Mucosa of stomach (tissue), 1 donor: Measurements from ENCODE around the gene OR8D1.
"Not testable (repeated sequence)": the region's sequence is repeated elsewhere in the genome, so short reads cannot be mapped to it uniquely, and the experiment has no call there.

Source experiments
- H3K27me3 ChIP-seq: one replicate; pipeline ENCODE4 v1.7.0; 2013; ENCODE audit warnings: mild to moderate bottlenecking, low read length; ENCODE audit not compliant: control insufficient read depth, insufficient read depth
- H3K36me3 ChIP-seq: one replicate; pipeline ENCODE4 v1.7.0; 2013; ENCODE audit warnings: low read length; ENCODE audit not compliant: control insufficient read depth, insufficient read depth
- H3K4me1 ChIP-seq: one replicate; pipeline ENCODE4 v1.7.0; 2013; ENCODE audit warnings: mild to moderate bottlenecking, low read length; ENCODE audit not compliant: control insufficient read depth, insufficient read depth
- H3K4me3 ChIP-seq: one replicate; pipeline ENCODE4 v1.7.0; 2013; ENCODE audit warnings: low read length
- H3K9ac ChIP-seq: one replicate; pipeline ENCODE4 v1.7.0; 2013; ENCODE audit warnings: mild to moderate bottlenecking, low read length, moderate library complexity
- H3K9me3 ChIP-seq: one replicate; pipeline ENCODE4 v1.7.0; 2013; ENCODE audit warnings: mild to moderate bottlenecking, low read length, moderate library complexity; ENCODE audit not compliant: control insufficient read depth
- donor health status: Pancreatic carcinoma.

The OR8D1 gene

GRCh38 chr11:124277804-124278203 is 35.9 kb downstream of the OR8D1 start:
- Histone ChIP-seq H3K9ac (no peak overlapping the region), H3K9me3 (no peaks in the 10 kb centered on the region), H3K36me3 (no peaks in the 10 kb centered on the region), H3K27me3 (no peaks in the 10 kb centered on the region), H3K4me3 (no peak overlapping the region), H3K4me1 (no peaks in the 10 kb centered on the region)

- Histone ChIP-seq H3K36me3 (no peaks in the 10 kb centered on the region), H3K4me1 (no peaks in the 10 kb centered on the region), H3K4me3 (no peak overlapping the region), H3K27me3 (no peaks in the 10 kb centered on the region), H3K9ac (no peak overlapping the region), H3K9me3 (no peaks in the 10 kb centered on the region)
Measured at GRCh38 chr11:124277207-124277606, 36.5 kb downstream of the OR8D1 start.

GRCh38 chr11:124276081-124276480 is 37.7 kb downstream of the OR8D1 start:
- Histone ChIP-seq H3K36me3 (no peaks in the 10 kb centered on the region), H3K4me3 (no peak overlapping the region), H3K9ac (no peak overlapping the region), H3K27me3 (no peaks in the 10 kb centered on the region), H3K4me1 (no peaks in the 10 kb centered on the region), H3K9me3 (no peaks in the 10 kb centered on the region)

DNA sequence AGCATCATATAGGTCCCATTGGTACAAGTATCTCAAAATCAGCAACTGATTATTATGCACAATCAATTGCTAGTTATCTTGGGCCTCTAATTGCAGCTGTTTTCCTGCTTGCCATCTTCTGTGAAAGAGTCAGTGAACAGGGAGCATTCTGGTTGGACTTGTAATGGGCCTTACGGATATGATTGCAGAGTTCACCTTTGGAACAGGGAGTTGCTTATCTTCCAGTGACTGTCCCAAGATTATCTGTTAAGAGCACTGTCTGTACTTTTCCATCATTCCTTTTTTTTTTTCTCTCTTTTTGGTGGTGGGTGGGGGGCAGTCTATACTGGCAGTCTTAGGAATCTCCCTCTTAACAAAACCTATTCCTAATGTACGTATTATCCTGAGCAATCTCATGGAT is 39.7 kb downstream of the OR8D1 start:
- Histone ChIP-seq H3K4me3 (no peak overlapping the region), H3K9me3 (no peaks in the 10 kb centered on the region), H3K27me3 (no peaks in the 10 kb centered on the region), H3K36me3 (no peaks in the 10 kb centered on the region), H3K9ac (no peak overlapping the region), H3K4me1 (no peaks in the 10 kb centered on the region)

DNA sequence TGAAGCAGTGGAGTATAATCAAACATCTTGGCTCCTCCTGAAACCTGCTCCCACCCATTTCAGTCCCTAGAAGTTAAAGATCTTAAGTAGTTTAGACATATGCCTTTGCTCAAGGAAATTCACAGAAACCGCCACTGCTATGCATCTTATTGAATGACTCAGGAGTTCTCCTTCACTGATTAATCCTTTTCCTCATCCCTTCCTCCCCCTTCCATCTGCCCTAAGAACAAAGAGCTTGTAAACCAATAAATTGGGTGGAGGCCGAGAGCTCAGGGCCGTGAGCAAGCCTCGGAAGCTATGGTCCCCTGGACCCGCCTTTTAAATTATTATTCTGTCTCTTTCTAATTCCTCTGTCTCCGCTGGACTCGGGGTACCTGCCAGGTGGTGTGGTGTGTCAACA is 42.9 kb downstream of the OR8D1 start:
- H3K9ac ChIP-seq, H3K9me3 ChIP-seq, H3K4me1 ChIP-seq, H3K27me3 ChIP-seq, H3K36me3 ChIP-seq, H3K4me3 ChIP-seq: not testable (repeated sequence)

GRCh38 chr11:124265041-124265440 is 48.7 kb downstream of the OR8D1 start:
- H3K27me3 ChIP-seq, H3K4me3 ChIP-seq, H3K9me3 ChIP-seq, H3K4me1 ChIP-seq, H3K36me3 ChIP-seq, H3K9ac ChIP-seq: not testable (repeated sequence)

DNA sequence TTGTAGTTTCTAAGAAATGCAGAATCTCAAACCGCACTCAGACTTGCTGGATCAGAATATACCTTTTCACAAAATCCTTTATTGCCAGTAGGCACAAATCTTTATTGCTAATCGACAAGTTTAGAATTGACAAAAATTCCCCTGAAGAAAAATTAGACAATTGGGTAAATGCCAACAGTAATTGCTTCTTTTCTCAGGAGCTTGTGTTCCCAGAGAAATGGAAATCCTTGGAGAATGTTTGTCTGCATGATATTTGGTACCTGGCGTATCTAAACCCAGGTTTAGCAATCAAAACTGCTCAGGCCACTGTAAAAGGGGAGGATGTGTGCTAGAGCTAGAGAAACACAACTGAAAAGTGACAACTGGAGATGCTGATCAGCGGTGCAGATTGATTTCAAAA is 57.7 kb downstream of the OR8D1 start, which contains the start of gene OR8G5:
OR8G5 (plus strand) TSS at position 301 of the 400 bp plus-strand sequence. CDS start 8,556 bp downstream, outside the sequence.
- H3K9ac ChIP-seq: no peak within 1 kb of the TSS
- H3K4me3 ChIP-seq: no peak within 1 kb of the TSS
- H3K36me3 ChIP-seq: no peaks in the 10 kb centered on the region
- no peaks in the 10 kb centered on the region for H3K27me3 ChIP-seq
- no peaks in the 10 kb centered on the region for H3K9me3 ChIP-seq
- no peaks in the 10 kb centered on the region for H3K4me1 ChIP-seq
